ENCODE measurements around the gene USP7. TPM values are rescaled to one million over a fixed set of nuclear protein-coding genes. Genes with fewer than 3 reads are reported as not detected.
"Not testable (repeated sequence)": the region's sequence is repeated elsewhere in the genome, so short reads cannot be mapped to it uniquely, and the experiment has no call there.

USP7 gene
- total RNA-seq, 1 experiment from 2014 or later = 73.8 TPM

DNA sequence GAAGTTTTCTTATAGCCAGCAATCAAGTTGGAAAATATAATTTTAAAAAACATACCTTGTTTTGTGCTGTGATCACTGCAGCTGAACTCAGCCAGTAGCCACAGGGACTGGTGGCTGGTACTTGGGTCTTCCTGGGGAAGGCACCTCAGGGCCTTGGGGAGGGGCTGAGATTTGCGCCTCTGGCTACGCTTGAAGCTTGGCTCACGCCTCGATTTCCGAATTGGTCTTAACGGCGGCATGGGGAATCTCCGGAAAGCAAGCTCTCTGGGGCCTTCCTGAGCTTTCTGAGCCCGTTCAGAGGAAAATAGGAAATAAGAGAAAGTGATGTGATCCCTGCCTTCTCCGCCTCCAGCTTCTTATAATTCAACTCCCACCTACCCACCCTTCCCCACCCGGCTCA is 11.3 kb upstream of the USP7 start:
- Histone ChIP-seq H3K4me1 (ENCODE audit: insufficient read depth, low read length) (no peaks in the 10 kb centered on the region), H4K20me1 (ENCODE audit: low read length) (no peaks in the 10 kb centered on the region), H2AFZ (ENCODE audit: low read length) (no peak overlapping the region), H3K36me3 (ENCODE audit: low read depth, low read length) (no peaks in the 10 kb centered on the region), H3K4me3 (ENCODE audit: low read length) (no peak overlapping the region), H3K79me2 (ENCODE audit: low read length) (no peaks in the 10 kb centered on the region), H3K9me3 (ENCODE audit: low read length) (no peaks in the 10 kb centered on the region), H3K9ac (ENCODE audit: low read length) (no peak overlapping the region), H3K27ac (ENCODE audit: low read length) (no peak overlapping the region), H3K4me2 (ENCODE audit: low read length) (no peak overlapping the region), H3F3A (ENCODE audit: low read length, unreplicated experiment) (no peaks in the 10 kb centered on the region), H3K27me3 (ENCODE audit: low read length) (no peaks in the 10 kb centered on the region), H3K9me2 (replicated peaks; ENCODE audit: low read length) (no peaks in the 10 kb centered on the region)
- ChIA-PET CTCF (interaction anchor here (0.6 kb wide), 1 partner anchor 95 kb away, joined by 4 read pairs; no protein-coding TSS in a partner anchor), POLR2A (ENCODE audit: unreplicated experiment) (no interaction called here)
- ATAC-seq (no peak), DNase-seq (no peak)
- intact Hi-C loops (cut with micrococcal nuclease) = no loop called here
- TF ChIP-seq, protein P1, sequence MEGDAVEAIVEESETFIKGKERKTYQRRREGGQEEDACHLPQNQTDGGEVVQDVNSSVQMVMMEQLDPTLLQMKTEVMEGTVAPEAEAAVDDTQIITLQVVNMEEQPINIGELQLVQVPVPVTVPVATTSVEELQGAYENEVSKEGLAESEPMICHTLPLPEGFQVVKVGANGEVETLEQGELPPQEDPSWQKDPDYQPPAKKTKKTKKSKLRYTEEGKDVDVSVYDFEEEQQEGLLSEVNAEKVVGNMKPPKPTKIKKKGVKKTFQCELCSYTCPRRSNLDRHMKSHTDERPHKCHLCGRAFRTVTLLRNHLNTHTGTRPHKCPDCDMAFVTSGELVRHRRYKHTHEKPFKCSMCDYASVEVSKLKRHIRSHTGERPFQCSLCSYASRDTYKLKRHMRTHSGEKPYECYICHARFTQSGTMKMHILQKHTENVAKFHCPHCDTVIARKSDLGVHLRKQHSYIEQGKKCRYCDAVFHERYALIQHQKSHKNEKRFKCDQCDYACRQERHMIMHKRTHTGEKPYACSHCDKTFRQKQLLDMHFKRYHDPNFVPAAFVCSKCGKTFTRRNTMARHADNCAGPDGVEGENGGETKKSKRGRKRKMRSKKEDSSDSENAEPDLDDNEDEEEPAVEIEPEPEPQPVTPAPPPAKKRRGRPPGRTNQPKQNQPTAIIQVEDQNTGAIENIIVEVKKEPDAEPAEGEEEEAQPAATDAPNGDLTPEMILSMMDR (conservative IDR thresholded peaks at IDR 0.05; ENCODE audit: low read depth, low read length) = no peak
- no peak for TF ChIP-seq EZH2 (IDR thresholded peaks at IDR 0.05; ENCODE audit: low read length, unreplicated experiment)
- TF ChIP-seq EZH2phosphoT487 (IDR thresholded peaks at IDR 0.05; ENCODE audit: borderline replicate concordance, low read length) = no peak
- BruUV-seq (replicated peaks) = no TSS peak

DNA sequence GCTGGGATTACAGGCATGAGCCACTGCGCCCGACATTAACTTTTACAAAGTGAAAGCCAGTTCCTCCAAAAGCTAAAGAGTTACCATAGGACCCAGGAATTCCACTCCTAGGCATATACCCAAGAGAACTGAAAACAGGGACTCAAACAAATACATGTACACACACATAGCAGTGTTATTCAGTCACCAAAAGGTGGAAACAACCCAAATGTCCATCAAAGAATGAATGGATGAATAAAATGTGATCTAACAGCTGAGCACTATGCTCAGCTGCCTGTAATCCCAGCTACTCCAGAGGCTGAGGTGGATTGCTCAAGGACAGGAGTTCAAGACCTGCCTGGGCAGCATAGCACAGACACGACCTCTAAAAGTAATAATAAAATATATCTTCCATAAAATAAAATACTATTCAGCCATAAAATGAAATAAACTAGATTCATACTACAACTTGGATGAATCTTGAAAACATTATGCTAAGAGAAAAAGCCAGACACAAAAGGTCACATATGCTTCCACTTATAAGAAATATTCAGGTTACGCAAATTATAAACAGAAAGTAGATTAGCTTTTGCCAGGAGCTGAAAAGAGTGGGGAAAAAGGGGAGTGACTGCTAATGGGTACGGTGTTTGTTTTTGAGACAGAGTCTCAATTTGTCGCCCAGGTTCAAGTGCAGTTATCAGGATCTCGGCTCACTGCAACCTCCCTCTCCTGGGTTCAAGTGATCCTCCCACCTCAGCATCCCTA is 9.3 kb upstream of the USP7 start:
- no peaks in the 10 kb centered on the region for H3K27me3 ChIP-seq (ENCODE audit: low read length)
- intact Hi-C loops (cut with micrococcal nuclease) = no loop called here
- H3K4me1 ChIP-seq (ENCODE audit: insufficient read depth, low read length) = no peaks in the 10 kb centered on the region
- no peaks in the 10 kb centered on the region for H3K36me3 ChIP-seq (ENCODE audit: low read depth, low read length)
- ChIA-PET CTCF (no interaction called here), POLR2A (ENCODE audit: unreplicated experiment) (interaction anchor here (0.6 kb wide), 1 partner anchor 118 kb away, joined by 3 read pairs; no protein-coding TSS in a partner anchor)
- H3K4me3 ChIP-seq (ENCODE audit: low read length) = no peak overlapping the region
- BruUV-seq (replicated peaks) = no TSS peak
- TF ChIP-seq EZH2 (IDR thresholded peaks at IDR 0.05; ENCODE audit: low read length, unreplicated experiment) (no peak), EZH2phosphoT487 (IDR thresholded peaks at IDR 0.05; ENCODE audit: borderline replicate concordance, low read length) (no peak)
- TF ChIP-seq, protein P1 (conservative IDR thresholded peaks at IDR 0.05; ENCODE audit: low read depth, low read length) = no peak
- H3F3A ChIP-seq (ENCODE audit: low read length, unreplicated experiment) = no peaks in the 10 kb centered on the region
- H3K79me2 ChIP-seq (ENCODE audit: low read length) = no peaks in the 10 kb centered on the region
- no peak for DNase-seq
- H4K20me1 ChIP-seq (ENCODE audit: low read length) = no peaks in the 10 kb centered on the region
- H3K9me3 ChIP-seq (ENCODE audit: low read length) = no peaks in the 10 kb centered on the region
- no peaks in the 10 kb centered on the region for H3K9me2 ChIP-seq (replicated peaks; ENCODE audit: low read length)
- H3K27ac ChIP-seq (ENCODE audit: low read length) = no peak overlapping the region
- no peak overlapping the region for H2AFZ ChIP-seq (ENCODE audit: low read length)
- no peak for ATAC-seq
- no peak overlapping the region for H3K4me2 ChIP-seq (ENCODE audit: low read length)
- H3K9ac ChIP-seq (ENCODE audit: low read length) = no peak overlapping the region

DNA sequence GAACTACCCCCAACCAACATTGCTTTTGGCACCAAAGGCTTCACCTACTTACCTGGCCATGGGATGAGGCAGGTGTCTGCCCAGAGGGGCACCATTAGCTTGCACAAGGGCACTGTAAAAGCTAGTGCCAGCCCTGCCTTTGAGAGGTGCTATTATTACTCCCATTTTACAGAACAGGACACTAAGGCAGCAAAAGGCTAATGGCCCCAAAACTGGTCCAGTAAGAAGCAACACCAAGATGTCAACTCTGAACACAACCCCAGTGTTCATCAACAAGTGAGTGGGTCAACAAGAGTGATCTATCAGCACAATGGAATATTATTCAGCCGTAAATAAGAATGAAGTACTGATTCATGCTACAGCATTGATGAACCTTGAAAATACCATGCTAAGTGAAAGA is 7.7 kb upstream of the USP7 start:
- no peak for ATAC-seq
- CTCF ChIA-PET = no interaction called here
- TF ChIP-seq EZH2phosphoT487 (IDR thresholded peaks at IDR 0.05; ENCODE audit: borderline replicate concordance, low read length) = no peak
- TF ChIP-seq, protein P1 (conservative IDR thresholded peaks at IDR 0.05; ENCODE audit: low read depth, low read length) = no peak
- no peak for TF ChIP-seq EZH2 (IDR thresholded peaks at IDR 0.05; ENCODE audit: low read length, unreplicated experiment)

DNA sequence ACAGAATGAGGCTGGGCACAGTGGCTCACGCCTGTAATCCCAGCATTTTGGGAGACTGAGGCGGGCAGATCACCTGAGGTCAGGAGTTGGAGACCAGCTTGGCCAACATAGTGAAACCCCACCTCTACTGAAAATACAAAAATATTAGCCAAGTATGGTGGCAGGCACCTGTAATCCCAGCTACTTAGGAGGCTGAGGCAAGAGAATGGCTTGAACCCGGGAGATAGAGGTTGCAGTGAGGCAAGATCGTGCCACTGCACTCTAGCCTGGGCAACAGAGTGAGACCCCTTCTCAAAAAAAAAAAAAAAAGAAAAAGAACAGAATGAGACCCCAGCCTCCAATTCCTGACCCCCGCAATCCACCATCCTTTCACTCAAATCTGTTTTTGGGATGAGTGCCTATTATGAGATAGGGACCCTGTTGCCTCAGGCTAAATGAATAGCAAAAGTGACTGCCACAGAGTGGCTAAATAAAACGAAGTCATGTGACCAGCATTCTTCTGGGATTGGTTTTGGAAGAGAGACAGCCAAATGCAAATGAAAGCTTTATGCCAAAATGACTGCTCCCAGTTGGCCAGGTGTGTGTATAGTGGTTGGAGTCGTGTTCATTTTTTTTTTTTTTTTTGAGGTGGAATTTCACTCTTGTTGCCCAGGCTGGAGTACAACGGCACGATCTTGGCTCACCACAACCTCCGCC is 5.6 kb upstream of the USP7 start:
- H4K20me1 ChIP-seq (ENCODE audit: low read length); H3K9ac ChIP-seq (ENCODE audit: low read length); H3K9me3 ChIP-seq (ENCODE audit: low read length); H3F3A ChIP-seq (ENCODE audit: low read length, unreplicated experiment); H3K4me1 ChIP-seq (ENCODE audit: insufficient read depth, low read length); H3K4me3 ChIP-seq (ENCODE audit: low read length); H3K9me2 ChIP-seq (replicated peaks; ENCODE audit: low read length); H3K36me3 ChIP-seq (ENCODE audit: low read depth, low read length); CTCF ChIA-PET; H3K27ac ChIP-seq (ENCODE audit: low read length); BruUV-seq (replicated peaks); POLR2A ChIA-PET (ENCODE audit: unreplicated experiment); H3K4me2 ChIP-seq (ENCODE audit: low read length); H3K27me3 ChIP-seq (ENCODE audit: low read length); H2AFZ ChIP-seq (ENCODE audit: low read length); intact Hi-C loops (cut with micrococcal nuclease); ATAC-seq; DNase-seq; H3K79me2 ChIP-seq (ENCODE audit: low read length): not testable (repeated sequence)

More for the DNA sequence above, 7.7 kb upstream of the USP7 start:
- no peaks in the 10 kb centered on the region for H3K9me2 ChIP-seq (replicated peaks; ENCODE audit: low read length)
- POLR2A ChIA-PET (ENCODE audit: unreplicated experiment) = no interaction called here
- no peaks in the 10 kb centered on the region for H3K36me3 ChIP-seq (ENCODE audit: low read depth, low read length)
- H3K27ac ChIP-seq (ENCODE audit: low read length) = no peak overlapping the region
- no peaks in the 10 kb centered on the region for H3K79me2 ChIP-seq (ENCODE audit: low read length)
- no peak for DNase-seq
- BruUV-seq (replicated peaks) = no TSS peak
- H3K4me3 ChIP-seq (ENCODE audit: low read length) = no peak overlapping the region
- no peak overlapping the region for H3K4me2 ChIP-seq (ENCODE audit: low read length)
- no peaks in the 10 kb centered on the region for H3F3A ChIP-seq (ENCODE audit: low read length, unreplicated experiment)
- H3K27me3 ChIP-seq (ENCODE audit: low read length) = no peaks in the 10 kb centered on the region
- no peaks in the 10 kb centered on the region for H4K20me1 ChIP-seq (ENCODE audit: low read length)
- no peaks in the 10 kb centered on the region for H3K9me3 ChIP-seq (ENCODE audit: low read length)
- no peak overlapping the region for H2AFZ ChIP-seq (ENCODE audit: low read length)
- intact Hi-C loops (cut with micrococcal nuclease) = no loop called here
- no peak overlapping the region for H3K9ac ChIP-seq (ENCODE audit: low read length)
- H3K4me1 ChIP-seq (ENCODE audit: insufficient read depth, low read length) = no peaks in the 10 kb centered on the region
